ENCODE results near the gene GRAMD1B.

The GRAMD1B gene

DNA sequence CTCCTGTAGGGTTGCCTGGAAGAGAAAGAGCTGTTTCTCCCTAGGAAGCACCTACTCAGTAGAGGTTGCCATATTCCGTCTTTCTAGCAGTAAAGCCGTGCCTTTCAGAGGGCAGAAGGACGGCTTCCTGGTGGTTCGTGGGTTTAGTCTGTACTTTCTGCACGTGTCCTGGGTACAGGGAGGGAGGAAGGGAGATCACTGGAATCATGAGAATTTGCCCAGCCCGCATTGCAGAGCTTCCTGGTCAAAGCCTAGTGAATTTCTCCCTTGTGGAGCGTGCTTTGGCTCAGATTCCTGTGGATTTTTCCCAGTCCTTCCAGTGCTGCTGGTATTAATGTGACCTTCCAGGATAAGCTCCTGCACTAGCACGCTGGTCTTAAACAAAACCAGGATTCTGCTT lies 44.9 kb downstream of the GRAMD1B start:
- Histone ChIP-seq H3K27ac (replicated peaks; ENCODE audit: low read length) (no peak overlapping the region), H2BK15ac (ENCODE audit: low read length) (no peak overlapping the region), H2BK5ac (ENCODE audit: low read length) (no peak overlapping the region), H3K4me3 (ENCODE audit: low read length in 2 of 2) (no peak overlapping the region), H4K8ac (ENCODE audit: low read depth, low read length) (no peak overlapping the region), H2BK120ac (ENCODE audit: low read depth, low read length) (no peak overlapping the region), H3K18ac (ENCODE audit: low read length) (no peak overlapping the region), H3K79me1 (ENCODE audit: low read depth, low read length) (no peaks in the 10 kb centered on the region), H3K9me3 (replicated peaks in 1 of 2; ENCODE audit: control insufficient read depth in 2 of 2, insufficient read depth in 1 of 2, low read depth in 1 of 2, low read length in 2 of 2) (no peaks in the 10 kb centered on the region), H3K4me1 (ENCODE audit: control insufficient read depth in 2 of 2, insufficient read depth in 1 of 2, low read depth in 1 of 2, low read length in 2 of 2) (peaks cover 0 to 3% of the 10 kb centered on the region in 2 donors), H3K4ac (ENCODE audit: low read length) (no peak overlapping the region), H2AK5ac (ENCODE audit: low read depth, low read length) (no peak overlapping the region), H3K23ac (ENCODE audit: low read depth, low read length, poor library complexity) (no peak overlapping the region), H3K9ac (ENCODE audit: low read depth, low read length, poor library complexity) (no peak overlapping the region), H3K36me3 (replicated peaks in 1 of 2; ENCODE audit: control insufficient read depth in 2 of 2, insufficient read depth in 2 of 2, low read length in 2 of 2) (no peaks in the 10 kb centered on the region), H3K14ac (ENCODE audit: low read length) (no peak overlapping the region), H2AFZ (ENCODE audit: low read length) (no peak overlapping the region), H3K27me3 (ENCODE audit: control insufficient read depth in 3 of 3, insufficient read depth in 3 of 3, low read depth in 1 of 3, low read length in 3 of 3) (peaks cover 0 to 5% (median 0%) of the 10 kb centered on the region in 3 experiments), H4K91ac (ENCODE audit: low read depth, low read length, poor library complexity) (no peak overlapping the region), H3K4me2 (ENCODE audit: insufficient read depth, low read length, poor library complexity, severe bottlenecking) (no peak overlapping the region), H2BK12ac (ENCODE audit: low read length) (no peak overlapping the region)
- no CpG with 5 or more reads among the region's 8 CpGs for WGBS, 2 donors (ENCODE audit: extremely low coverage in 2 of 2, insufficient read length in 2 of 2, insufficient replicate concordance in 1 of 2)
- no peak for DNase-seq (ENCODE audit: low spot score)

- H2AK5ac ChIP-seq (ENCODE audit: low read depth, low read length), result no peak overlapping the region
- no peak overlapping the region for H3K23ac ChIP-seq (ENCODE audit: low read depth, low read length, poor library complexity)
- H3K27me3 ChIP-seq (ENCODE audit: control insufficient read depth in 3 of 3, insufficient read depth in 3 of 3, low read depth in 1 of 3, low read length in 3 of 3), result peaks cover 0 to 5% (median 0%) of the 10 kb centered on the region in 3 experiments
- H3K18ac ChIP-seq (ENCODE audit: low read length), result no peak overlapping the region
- no peak overlapping the region for H3K27ac ChIP-seq (replicated peaks; ENCODE audit: low read length)
- H2BK12ac ChIP-seq (ENCODE audit: low read length), result no peak overlapping the region
- no peaks in the 10 kb centered on the region for H3K79me1 ChIP-seq (ENCODE audit: low read depth, low read length)
- no peaks in the 10 kb centered on the region for H3K9me3 ChIP-seq (replicated peaks in 1 of 2; ENCODE audit: control insufficient read depth in 2 of 2, insufficient read depth in 1 of 2, low read depth in 1 of 2, low read length in 2 of 2)
- H3K4ac ChIP-seq (ENCODE audit: low read length), result no peak overlapping the region
- H3K4me1 ChIP-seq (ENCODE audit: control insufficient read depth in 2 of 2, insufficient read depth in 1 of 2, low read depth in 1 of 2, low read length in 2 of 2), result peaks cover 0 to 6% of the 10 kb centered on the region in 2 donors
- H3K14ac ChIP-seq (ENCODE audit: low read length), result no peak overlapping the region
- H2AFZ ChIP-seq (ENCODE audit: low read length), result no peak overlapping the region
- no peak overlapping the region for H3K9ac ChIP-seq (ENCODE audit: low read depth, low read length, poor library complexity)
- H2BK15ac ChIP-seq (ENCODE audit: low read length), result no peak overlapping the region
- WGBS, 2 donors (ENCODE audit: extremely low coverage in 2 of 2, insufficient read length in 2 of 2, insufficient replicate concordance in 1 of 2), result no CpG with 5 or more reads among the region's 3 CpGs
- no peak overlapping the region for H4K91ac ChIP-seq (ENCODE audit: low read depth, low read length, poor library complexity)
- H4K8ac ChIP-seq (ENCODE audit: low read depth, low read length), result no peak overlapping the region
- no peak overlapping the region for H2BK120ac ChIP-seq (ENCODE audit: low read depth, low read length)
- H3K4me2 ChIP-seq (ENCODE audit: insufficient read depth, low read length, poor library complexity, severe bottlenecking), result no peak overlapping the region
- peak; percentile 42 for DNase-seq (ENCODE audit: low spot score)
- no peak overlapping the region for H3K4me3 ChIP-seq (ENCODE audit: low read length in 2 of 2)
- no peaks in the 10 kb centered on the region for H3K36me3 ChIP-seq (replicated peaks in 1 of 2; ENCODE audit: control insufficient read depth in 2 of 2, insufficient read depth in 2 of 2, low read length in 2 of 2)
- no peak overlapping the region for H2BK5ac ChIP-seq (ENCODE audit: low read length)
Observed at GRCh38 chr11:123475469-123475868, 45.4 kb downstream of the GRAMD1B start.

DNA sequence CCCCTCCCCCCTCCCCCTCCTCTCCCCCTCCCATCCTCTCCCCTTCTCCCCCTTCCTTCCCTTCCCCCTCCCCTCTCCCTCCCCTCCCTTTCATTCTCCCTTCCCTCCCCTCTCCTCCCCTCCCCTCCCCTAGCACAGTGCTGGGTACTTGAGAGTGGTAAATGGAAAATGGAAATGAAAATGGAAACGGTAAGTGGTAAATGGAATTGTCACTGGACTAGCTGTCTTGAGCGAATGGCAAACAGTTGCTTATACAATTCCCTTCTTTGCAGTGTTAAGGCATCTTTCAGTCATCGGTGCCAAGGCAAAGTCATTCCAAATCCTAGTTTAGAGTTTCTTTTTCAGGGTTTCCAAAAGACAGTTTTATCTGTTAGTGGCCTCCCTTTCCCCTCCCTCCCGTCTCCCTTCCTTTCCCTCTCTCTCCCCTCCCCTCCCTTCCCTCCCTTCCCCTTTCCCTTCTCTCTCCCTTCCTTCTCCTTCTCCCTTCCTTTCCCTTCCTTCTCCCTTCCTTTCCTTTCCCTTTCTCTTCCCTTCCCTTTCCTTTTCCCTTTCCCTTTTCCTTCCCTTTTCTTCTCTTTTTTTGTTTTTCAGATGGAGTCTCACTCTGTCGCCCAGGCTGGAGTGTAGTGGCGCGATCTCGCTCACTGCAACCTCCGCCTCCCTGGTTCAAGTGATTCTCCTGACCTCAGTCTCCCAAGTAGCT lies 47.3 kb downstream of the GRAMD1B start:
- no peak overlapping the region for H3K4me3 ChIP-seq (ENCODE audit: low read length in 2 of 2)
- WGBS, 2 donors (ENCODE audit: extremely low coverage in 2 of 2, insufficient read length in 2 of 2, insufficient replicate concordance in 1 of 2), result no CpG with 5 or more reads among the region's 9 CpGs

GRCh38 chr11:123478352-123478987 lies 48.4 kb downstream of the GRAMD1B start:
- Histone ChIP-seq H3K23ac (ENCODE audit: low read depth, low read length, poor library complexity) (no peak overlapping the region), H3K4me1 (ENCODE audit: control insufficient read depth in 2 of 2, insufficient read depth in 1 of 2, low read depth in 1 of 2, low read length in 2 of 2) (peaks cover 0 to 7% of the 10 kb centered on the region in 2 donors)
- no CpG with 5 or more reads among the region's 5 CpGs for WGBS, 2 donors (ENCODE audit: extremely low coverage in 2 of 2, insufficient read length in 2 of 2, insufficient replicate concordance in 1 of 2)

More for the DNA sequence above, 47.3 kb downstream of the GRAMD1B start:
- Histone ChIP-seq H4K8ac (ENCODE audit: low read depth, low read length) (no peak overlapping the region), H2BK120ac (ENCODE audit: low read depth, low read length) (no peak overlapping the region), H3K4me2 (ENCODE audit: insufficient read depth, low read length, poor library complexity, severe bottlenecking) (no peak overlapping the region), H2BK5ac (ENCODE audit: low read length) (no peak overlapping the region), H2BK12ac (ENCODE audit: low read length) (no peak overlapping the region), H3K9ac (ENCODE audit: low read depth, low read length, poor library complexity) (no peak overlapping the region), H3K9me3 (replicated peaks in 1 of 2; ENCODE audit: control insufficient read depth in 2 of 2, insufficient read depth in 1 of 2, low read depth in 1 of 2, low read length in 2 of 2) (no peaks in the 10 kb centered on the region), H3K23ac (ENCODE audit: low read depth, low read length, poor library complexity) (no peak overlapping the region), H3K18ac (ENCODE audit: low read length) (no peak overlapping the region), H2BK15ac (ENCODE audit: low read length) (no peak overlapping the region), H3K27me3 (ENCODE audit: control insufficient read depth in 3 of 3, insufficient read depth in 3 of 3, low read depth in 1 of 3, low read length in 3 of 3) (peaks cover 0 to 5% (median 0%) of the 10 kb centered on the region in 3 experiments), H3K14ac (ENCODE audit: low read length) (no peak overlapping the region), H3K36me3 (replicated peaks in 1 of 2; ENCODE audit: control insufficient read depth in 2 of 2, insufficient read depth in 2 of 2, low read length in 2 of 2) (peaks cover 0 to 3% of the 10 kb centered on the region in 2 donors), H2AK5ac (ENCODE audit: low read depth, low read length) (no peak overlapping the region), H4K91ac (ENCODE audit: low read depth, low read length, poor library complexity) (no peak overlapping the region), H3K79me1 (ENCODE audit: low read depth, low read length) (no peaks in the 10 kb centered on the region), H3K27ac (replicated peaks; ENCODE audit: low read length) (no peak overlapping the region), H2AFZ (ENCODE audit: low read length) (no peak overlapping the region), H3K4me1 (ENCODE audit: control insufficient read depth in 2 of 2, insufficient read depth in 1 of 2, low read depth in 1 of 2, low read length in 2 of 2) (peaks cover 0 to 7% of the 10 kb centered on the region in 2 donors), H3K4ac (ENCODE audit: low read length) (no peak overlapping the region)
- no peak for DNase-seq (ENCODE audit: low spot score)

More at GRCh38 chr11:123478352-123478987, 48.4 kb downstream of the GRAMD1B start:
- Histone ChIP-seq H2BK5ac (ENCODE audit: low read length) (no peak overlapping the region), H2BK120ac (ENCODE audit: low read depth, low read length) (no peak overlapping the region), H3K4ac (ENCODE audit: low read length) (no peak overlapping the region), H2AFZ (ENCODE audit: low read length) (peak overlapping the region; percentile 57), H3K36me3 (replicated peaks in 1 of 2; ENCODE audit: control insufficient read depth in 2 of 2, insufficient read depth in 2 of 2, low read length in 2 of 2) (peaks cover 0 to 3% of the 10 kb centered on the region in 2 donors), H3K27ac (replicated peaks; ENCODE audit: low read length) (no peak overlapping the region), H3K27me3 (ENCODE audit: control insufficient read depth in 3 of 3, insufficient read depth in 3 of 3, low read depth in 1 of 3, low read length in 3 of 3) (peaks cover 0 to 5% (median 0%) of the 10 kb centered on the region in 3 experiments), H3K18ac (ENCODE audit: low read length) (no peak overlapping the region), H2AK5ac (ENCODE audit: low read depth, low read length) (no peak overlapping the region), H2BK12ac (ENCODE audit: low read length) (no peak overlapping the region), H3K9me3 (replicated peaks in 1 of 2; ENCODE audit: control insufficient read depth in 2 of 2, insufficient read depth in 1 of 2, low read depth in 1 of 2, low read length in 2 of 2) (no peaks in the 10 kb centered on the region), H4K91ac (ENCODE audit: low read depth, low read length, poor library complexity) (no peak overlapping the region), H3K79me1 (ENCODE audit: low read depth, low read length) (no peaks in the 10 kb centered on the region), H2BK15ac (ENCODE audit: low read length) (no peak overlapping the region), H3K4me3 (ENCODE audit: low read length in 2 of 2) (no peak overlapping the region), H3K4me2 (ENCODE audit: insufficient read depth, low read length, poor library complexity, severe bottlenecking) (no peak overlapping the region), H3K14ac (ENCODE audit: low read length) (no peak overlapping the region), H4K8ac (ENCODE audit: low read depth, low read length) (no peak overlapping the region), H3K9ac (ENCODE audit: low read depth, low read length, poor library complexity) (no peak overlapping the region)
- DNase-seq (ENCODE audit: low spot score), result peak; percentile 73
